Activated T-helper 1 cell treated with anti-CD3 and anti-CD28 coated beads, Interleukin-2, amount 50 U/mL, for 16 hours (primary cell): ENCODE measurements around the gene CAMK1D.

Source experiments
- DNase-seq, 2 donors: peaks; one replicate each; pipeline ENCODE4 v3.0.0-alpha.2; 2020; ENCODE audit warnings: low read depth in 1 of 2, low spot score in 1 of 2

The CAMK1D gene

DNA sequence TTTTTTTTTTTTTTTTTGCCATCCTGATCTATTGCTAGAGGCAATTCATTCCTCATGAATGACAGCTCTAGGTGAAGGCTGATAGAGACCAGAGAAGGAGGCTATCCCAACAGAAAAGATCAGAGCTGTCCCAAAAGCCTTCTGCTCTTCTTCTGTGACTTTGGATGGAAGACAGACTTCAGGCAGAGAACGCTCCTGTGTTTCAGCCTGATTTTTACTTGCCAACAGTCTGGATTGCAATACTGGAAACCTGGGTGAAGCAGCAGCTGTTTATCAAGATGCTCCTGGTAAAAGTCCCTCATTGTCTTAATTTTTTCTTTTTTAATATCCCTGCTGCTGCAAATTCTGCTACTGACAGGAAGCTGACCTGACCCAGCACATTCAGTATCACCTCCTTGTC, 432.6 kb downstream of the CAMK1D start:
- DNase-seq, result no peak

DNA sequence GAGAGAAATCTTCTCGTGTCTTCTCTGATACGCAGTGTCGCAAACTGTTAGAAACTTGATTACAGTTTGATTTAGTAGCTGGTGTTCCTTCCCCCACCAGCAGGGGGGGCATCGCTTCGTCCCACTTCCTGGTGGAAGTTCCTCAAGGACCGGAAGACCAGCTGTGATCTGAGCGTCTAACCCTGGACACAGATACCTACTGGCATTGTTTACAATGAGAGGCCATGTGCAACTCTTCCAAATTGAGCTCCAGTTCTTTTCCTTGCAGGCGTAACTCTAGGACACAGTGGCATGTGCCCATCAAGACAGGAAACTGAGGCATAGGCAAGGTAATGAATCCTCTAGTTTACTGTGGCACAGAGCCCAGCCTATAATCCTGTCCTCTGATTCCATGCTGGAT, 433.2 kb downstream of the CAMK1D start:
- peak in 1 of 2 donors; percentile 16 for DNase-seq

DNA sequence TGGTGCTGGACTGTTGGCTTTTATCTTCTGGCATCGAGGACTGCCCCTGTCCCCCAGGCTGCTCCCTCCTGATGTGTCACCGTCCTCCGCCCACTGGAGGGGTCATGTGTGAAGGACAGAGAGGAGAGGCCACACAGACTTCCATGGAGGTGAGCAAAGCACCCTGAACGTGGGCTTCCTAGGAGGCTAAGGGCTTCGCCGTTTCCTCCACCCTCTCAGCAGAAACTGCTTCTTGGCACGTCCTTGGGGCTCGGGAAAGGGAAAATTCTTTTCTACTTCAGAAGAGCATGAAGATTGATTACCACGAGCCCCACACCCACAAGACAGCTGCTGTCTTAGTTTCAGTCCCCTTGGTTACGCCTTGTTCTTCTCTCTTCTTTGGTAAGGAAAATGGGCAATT, 433.9 kb downstream of the CAMK1D start:
- no peak for DNase-seq

- no peak for DNase-seq
Observed at GRCh38 chr10:12784646-12785045, 435.3 kb downstream of the CAMK1D start.

DNA sequence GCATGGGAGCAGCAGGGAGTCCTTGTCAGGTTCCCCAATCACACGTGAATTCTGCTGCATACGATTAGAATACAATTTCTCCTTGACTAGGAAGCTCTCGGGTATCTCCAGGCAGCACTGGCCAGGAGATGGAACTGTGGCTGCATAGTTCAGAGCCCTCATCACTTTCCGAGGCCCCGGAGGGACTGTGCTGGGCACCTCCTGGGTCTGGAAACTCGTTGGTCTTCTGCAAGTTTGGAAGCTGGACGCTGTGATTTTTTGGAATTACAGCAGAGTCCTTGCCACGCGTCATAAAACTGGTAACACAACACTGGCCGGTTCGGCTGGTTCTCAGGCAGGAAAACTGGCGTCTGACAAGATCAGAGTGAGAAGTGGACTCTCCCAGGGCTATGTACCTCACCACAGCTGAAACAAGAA, 436.1 kb downstream of the CAMK1D start:
- DNase-seq, result no peak

GRCh38 chr10:12787297-12787696, 437.9 kb downstream of the CAMK1D start:
- no peak for DNase-seq

- no peak for DNase-seq
Observed at GRCh38 chr10:12788277-12788676, 438.9 kb downstream of the CAMK1D start.

DNA sequence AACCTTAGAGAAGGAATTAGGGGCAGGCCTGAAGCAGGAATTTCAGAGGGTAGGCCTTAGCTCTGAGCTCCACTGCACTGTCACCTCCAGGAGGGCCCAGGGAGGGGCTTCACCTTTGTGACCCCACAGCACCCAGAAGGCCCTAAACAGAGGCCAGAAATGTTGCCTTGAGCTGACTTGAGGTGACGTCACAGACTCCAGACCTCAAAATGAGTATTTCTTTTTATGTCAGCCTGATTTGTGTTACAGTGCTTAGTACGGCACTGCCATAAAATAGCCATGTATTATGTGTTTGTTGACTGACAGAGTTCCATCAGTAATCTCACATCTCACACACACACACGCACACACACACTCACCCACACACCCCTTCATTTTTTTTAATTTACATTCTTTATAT, 440.9 kb downstream of the CAMK1D start:
- no peak for DNase-seq

GRCh38 chr10:12791728-12792127, 442.4 kb downstream of the CAMK1D start:
- no peak for DNase-seq

- no peak for DNase-seq
Observed at GRCh38 chr10:12792889-12793556, 443.7 kb downstream of the CAMK1D start.

GRCh38 chr10:12795315-12796110, 446.2 kb downstream of the CAMK1D start:
- no peak for DNase-seq

GRCh38 chr10:12796401-12797160, 447.2 kb downstream of the CAMK1D start:
- no peak for DNase-seq

GRCh38 chr10:12797471-12798262, 448.3 kb downstream of the CAMK1D start:
- DNase-seq, result no peak

GRCh38 chr10:12799144-12799543, 449.8 kb downstream of the CAMK1D start:
- no peak for DNase-seq

GRCh38 chr10:12799714-12800113, 450.4 kb downstream of the CAMK1D start:
- no peak for DNase-seq

GRCh38 chr10:12800302-12800701, 451.0 kb downstream of the CAMK1D start:
- no peak for DNase-seq

DNA sequence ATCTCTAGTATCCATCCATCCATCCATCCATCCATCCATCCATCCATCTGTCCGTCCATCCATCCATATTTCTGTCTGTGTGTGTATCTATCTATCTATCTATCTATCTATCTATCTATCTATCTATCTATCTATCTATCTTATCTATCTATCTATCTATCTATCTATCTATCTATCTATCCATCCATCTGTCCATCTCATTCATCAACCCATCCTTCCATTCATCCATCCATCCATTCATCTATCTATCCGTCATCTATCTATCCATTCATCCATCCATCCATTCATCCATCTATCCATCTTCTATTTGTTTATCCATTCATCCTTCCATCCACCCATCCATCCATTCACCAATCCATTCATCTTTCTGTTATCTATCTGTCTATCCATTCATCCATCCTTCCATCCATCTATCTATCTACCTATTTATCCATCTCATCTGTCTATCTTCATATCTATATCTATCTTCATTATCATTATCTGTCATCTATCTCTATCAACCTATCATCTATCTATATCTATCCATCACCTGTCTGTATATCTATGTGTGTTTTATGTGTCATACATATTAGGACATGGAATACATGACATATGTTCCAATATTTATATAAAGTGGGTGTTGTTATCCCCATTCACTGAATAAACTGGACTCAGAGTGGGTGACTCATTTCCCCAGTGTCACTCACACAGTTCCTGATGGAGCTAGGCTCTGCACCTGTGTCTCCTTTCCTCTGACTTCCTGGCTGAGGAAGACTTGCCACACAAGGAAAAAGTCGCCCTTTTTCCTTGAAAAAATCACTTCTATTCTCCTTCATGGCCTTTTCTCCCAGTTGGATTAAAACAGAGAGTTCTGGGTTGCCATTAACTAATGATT, 452.1 kb downstream of the CAMK1D start:
- no peak for DNase-seq

DNA sequence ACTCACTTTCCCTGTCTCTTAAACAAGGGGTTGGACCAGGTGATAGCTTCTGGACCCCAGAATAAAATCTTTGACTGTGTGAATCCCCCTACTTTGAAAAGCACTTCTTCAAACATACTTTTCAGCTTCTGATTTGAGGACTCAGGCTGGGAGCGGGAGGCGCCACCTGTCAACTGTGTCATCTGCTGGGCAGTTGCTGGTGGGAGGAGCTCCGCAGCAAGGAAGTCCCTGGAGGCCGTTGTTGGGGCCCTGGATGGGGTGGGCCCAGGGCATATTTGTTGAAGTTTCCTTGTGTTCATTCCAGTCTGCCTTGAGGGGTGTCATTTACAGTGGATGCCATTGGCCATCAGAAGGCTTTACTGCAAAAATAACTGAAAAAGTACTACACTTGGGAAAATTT, 454.4 kb downstream of the CAMK1D start:
- no peak for DNase-seq

DNA sequence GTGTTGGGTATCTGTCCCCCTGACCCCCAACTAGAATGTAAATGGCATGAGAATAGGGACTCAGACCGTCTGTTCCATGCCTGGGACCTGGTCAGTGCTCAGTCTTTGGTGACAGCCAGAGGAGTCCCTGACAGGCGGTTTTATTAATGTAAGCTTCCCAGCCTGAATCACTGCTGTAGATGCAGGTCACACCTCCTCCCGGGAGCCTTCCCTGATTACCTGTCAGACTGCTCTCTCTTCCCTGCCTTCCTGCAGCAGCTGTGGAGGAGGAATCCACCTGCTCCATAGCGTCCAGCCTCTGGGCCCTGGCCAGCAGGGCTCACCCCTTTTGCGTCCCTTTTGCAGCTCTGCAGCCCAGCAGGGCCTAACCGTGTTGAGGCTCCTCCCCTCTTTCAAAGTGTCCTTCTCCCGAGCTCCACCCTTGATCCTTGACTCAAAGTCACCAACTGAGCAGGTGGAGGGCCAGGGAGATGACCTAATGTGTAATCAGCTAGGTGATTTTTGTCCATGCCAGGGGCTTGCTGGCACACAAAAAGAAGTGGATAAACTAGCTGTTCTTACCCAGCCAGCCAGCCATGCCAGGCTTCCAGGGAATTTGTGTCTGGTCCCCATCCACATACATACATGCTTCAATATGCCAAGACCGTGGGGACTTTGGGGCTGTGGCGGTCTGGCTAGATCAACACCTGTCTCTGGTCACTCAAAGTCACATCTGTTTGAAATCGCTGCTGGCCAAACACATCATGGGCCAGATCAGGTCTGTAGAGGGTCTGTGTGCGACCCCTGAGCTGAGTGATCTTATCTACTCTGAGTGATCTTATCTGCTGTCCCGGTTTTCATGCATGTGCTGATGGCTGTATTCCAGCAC, 457.1 kb downstream of the CAMK1D start:
- DNase-seq, result no peak
